MM.1S (cell line): ENCODE data around the gene OR14C36.

Source experiments
- DNase-seq: peaks from one replicate; pipeline ENCODE4 v3.0.0-alpha.2; 2015
- H2AFZ ChIP-seq: fragments of 300-600 bp; sonication (generic); 2 replicates; pipeline ENCODE4 v1.6.0; 2016; ENCODE audit warnings: antibody characterized with exemption, low read length
- H3F3A ChIP-seq: fragments of 300-600 bp; sonication (generic); 2 replicates; pipeline ENCODE4 v1.6.1; 2016; ENCODE audit warnings: mild to moderate bottlenecking, antibody characterized with exemption, low read length, moderate library complexity, mixed read lengths; ENCODE audit not compliant: insufficient read depth
- H3K27ac ChIP-seq: fragments of 300-600 bp; sonication (generic); 2 replicates; pipeline ENCODE4 v1.5.1; 2016; ENCODE audit warnings: mild to moderate bottlenecking, low read length
- H3K27me3 ChIP-seq: fragments of 300-600 bp; sonication (generic); replicated peaks from 2 replicates; pipeline ENCODE4 v1.6.0; 2016; ENCODE audit warnings: low read length; ENCODE audit not compliant: insufficient read depth
- H3K36me3 ChIP-seq: fragments of 300-600 bp; sonication (generic); replicated peaks from 2 replicates; pipeline ENCODE4 v1.6.1; 2016; ENCODE audit warnings: mild to moderate bottlenecking, low read length, mixed read lengths; ENCODE audit not compliant: insufficient read depth
- H3K4me1 ChIP-seq: fragments of 300-600 bp; sonication (generic); 2 replicates; pipeline ENCODE4 v1.6.1; 2016; ENCODE audit warnings: low read length, mixed read lengths
- H3K4me2 ChIP-seq: fragments of 300-600 bp; sonication (generic); 2 replicates; pipeline ENCODE4 v1.6.0; 2016; ENCODE audit warnings: low read depth, low read length
- H3K4me3 ChIP-seq: fragments of 300-600 bp; sonication (generic); 2 replicates; pipeline ENCODE4 v1.5.1; 2016; ENCODE audit warnings: low read length, mixed read lengths
- H3K79me2 ChIP-seq: fragments of 300-600 bp; sonication (generic); 2 replicates; pipeline ENCODE4 v1.6.1; 2016; ENCODE audit warnings: mixed run types, low read length, mixed read lengths
- H3K9ac ChIP-seq: fragments of 300-600 bp; sonication (generic); 2 replicates; pipeline ENCODE4 v1.6.1; 2016; ENCODE audit warnings: low read length, mixed read lengths
- H3K9me2 ChIP-seq: fragments of 300-600 bp; sonication (generic); replicated peaks from 2 replicates; pipeline ENCODE4 v1.6.1; 2016; ENCODE audit warnings: mild to moderate bottlenecking, low read length, mixed read lengths; ENCODE audit not compliant: insufficient read depth
- H3K9me3 ChIP-seq: fragments of 300-600 bp; sonication (generic); replicated peaks from 2 replicates; pipeline ENCODE4 v1.6.1; 2016; ENCODE audit warnings: mild to moderate bottlenecking, low read length, mixed read lengths; ENCODE audit not compliant: insufficient read depth
- H4K20me1 ChIP-seq: fragments of 300-600 bp; sonication (generic); 2 replicates; pipeline ENCODE4 v1.6.1; 2016; ENCODE audit warnings: mild to moderate bottlenecking, low read length, moderate library complexity, mixed read lengths; ENCODE audit not compliant: insufficient read depth
- CTCF ChIP-seq: fragments of 300-600 bp; sonication (generic); IDR thresholded peaks from 2 replicates; pipeline ENCODE4 v1.5.1; 2016; ENCODE audit warnings: antibody characterized with exemption, low read length, mixed read lengths
- EZH2 ChIP-seq: fragments of 300-600 bp; sonication (generic); optimal IDR thresholded peaks from 2 replicates; pipeline ENCODE3; 2017; ENCODE audit warnings: low read depth, mild to moderate bottlenecking, antibody characterized with exemption, low read length, mixed read lengths
- EZH2phosphoT487 ChIP-seq: fragments of 300-600 bp; sonication (generic); IDR thresholded peaks from 2 replicates; pipeline ENCODE4 v1.6.1; 2018; ENCODE audit warnings: antibody characterized with exemption, low read length

The OR14C36 gene

GRCh38 chr1:248359415-248359814, 10.8 kb downstream of the OR14C36 start:
- H3K9me3 ChIP-seq, result no peaks in the 10 kb centered on the region

GRCh38 chr1:248361121-248361715, 12.6 kb downstream of the OR14C36 start, which contains the start of gene OR2T4:
Gene OR2T4 (plus strand): TSS chr1:248361665. CDS start chr1:248361665, 0 bp downstream.
- TF ChIP-seq EZH2 (no peak), EZH2phosphoT487 (no peak), CTCF (no peak)
- no peak within 1 kb of the TSS for H2AFZ ChIP-seq
- no peaks in the 10 kb centered on the region for H3K9me2 ChIP-seq
- no peaks in the 10 kb centered on the region for H3F3A ChIP-seq
- H3K9me3 ChIP-seq, result no peaks in the 10 kb centered on the region
- no peak within 1 kb of the TSS for H3K4me2 ChIP-seq
- H3K27me3 ChIP-seq, result no peaks in the 10 kb centered on the region
- no peak within 1 kb of the TSS for H3K9ac ChIP-seq
- no peaks in the 10 kb centered on the region for H4K20me1 ChIP-seq
- H3K79me2 ChIP-seq, result no peaks in the 10 kb centered on the region
- no peak within 1 kb of the TSS for H3K4me3 ChIP-seq
- H3K27ac ChIP-seq, result no peak within 1 kb of the TSS
- no peaks in the 10 kb centered on the region for H3K36me3 ChIP-seq
- no peaks in the 10 kb centered on the region for H3K4me1 ChIP-seq
- DNase-seq, result no peak

More at GRCh38 chr1:248359415-248359814, 10.8 kb downstream of the OR14C36 start:
- Histone ChIP-seq H3K36me3 (no peaks in the 10 kb centered on the region), H2AFZ (no peak overlapping the region), H3K4me3 (no peak overlapping the region), H3K79me2 (no peaks in the 10 kb centered on the region), H3K9ac (no peak overlapping the region), H3K27ac (no peak overlapping the region), H3K9me2 (no peaks in the 10 kb centered on the region), H4K20me1 (no peaks in the 10 kb centered on the region), H3F3A (no peaks in the 10 kb centered on the region), H3K4me2 (no peak overlapping the region), H3K4me1 (no peaks in the 10 kb centered on the region), H3K27me3 (no peaks in the 10 kb centered on the region)
- no peak for DNase-seq
- TF ChIP-seq CTCF, result no peak
- no peak for TF ChIP-seq EZH2phosphoT487
- TF ChIP-seq EZH2, result no peak

GRCh38 chr1:248366609-248367008, 18.0 kb downstream of the OR14C36 start:
- Histone ChIP-seq H3K4me1 (no peaks in the 10 kb centered on the region), H3K4me2 (peak overlapping the region; percentile 15; the same call in 1 of the 2 replicates), H3K4me3 (no peak overlapping the region), H4K20me1 (no peaks in the 10 kb centered on the region), H3K9ac (no peak overlapping the region), H3K9me3 (no peaks in the 10 kb centered on the region), H3F3A (no peaks in the 10 kb centered on the region), H3K27me3 (no peaks in the 10 kb centered on the region), H3K27ac (no peak overlapping the region), H3K36me3 (no peaks in the 10 kb centered on the region), H2AFZ (no peak overlapping the region), H3K9me2 (no peaks in the 10 kb centered on the region), H3K79me2 (no peaks in the 10 kb centered on the region)
- no peak for TF ChIP-seq EZH2
- TF ChIP-seq CTCF, result no peak
- peak; percentile 52 for DNase-seq
